ENCODE results near the gene GADD45G. TPM values are rescaled to one million over a fixed set of nuclear protein-coding genes. Genes with fewer than 3 reads are reported as not detected.
A peak's percentile ranks its signal among the peaks of the same experiment; 100 is the strongest.

GADD45G gene
- total and polyA plus RNA-seq, 2 of the 8 experiments (the other 6 are each of a cell fraction or from before 2014, with no cell fraction given), result 7.0 to 11.4 TPM

DNA sequence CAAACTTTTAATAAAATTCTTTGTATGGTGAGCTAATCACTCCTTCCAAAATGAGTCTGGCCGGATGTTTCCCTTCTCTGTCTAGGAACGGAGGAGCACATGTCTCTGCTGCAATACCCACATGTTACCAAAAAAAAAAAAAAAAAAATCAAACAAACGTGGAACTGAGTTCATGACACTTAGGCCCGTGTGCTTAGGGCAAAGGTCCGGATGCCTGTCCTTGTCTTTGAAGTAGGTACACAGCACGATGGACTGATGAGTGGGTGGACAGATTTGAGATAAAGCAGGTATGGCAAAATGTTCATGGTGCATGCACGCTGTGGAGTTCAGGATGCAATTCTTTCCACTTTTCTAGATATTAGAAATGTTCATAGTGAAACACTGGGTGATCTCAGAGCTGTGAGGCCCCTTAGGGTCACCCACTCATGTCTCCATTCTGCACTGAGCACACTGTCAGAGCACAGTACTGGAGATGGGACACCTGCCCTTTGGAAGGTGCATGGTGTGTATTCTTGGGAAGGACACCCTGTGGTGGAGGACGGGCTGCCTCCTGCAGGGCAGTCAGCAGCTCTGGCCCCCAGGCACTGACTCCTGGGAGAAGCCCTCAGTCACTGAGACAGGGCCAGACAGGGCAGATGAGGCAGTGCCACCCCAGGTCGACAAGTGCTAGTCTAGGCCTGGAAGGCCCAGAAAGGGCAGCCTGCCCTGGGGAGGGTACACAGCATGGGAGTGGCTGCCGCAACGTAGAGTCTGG, 43.6 kb downstream of the GADD45G start:
- DNase-seq (ENCODE audit: low read depth in 1 of 2, low spot score in 2 of 2) (no peak), FAIRE-seq (no peak)
- Histone ChIP-seq H3K18ac (ENCODE audit: extremely low read depth, low read length) (peak overlapping the region; percentile 60; the same call in 1 of the 2 replicates), H2BK12ac (ENCODE audit: low read depth, low read length) (peak overlapping the region; percentile 78), H3K79me1 (ENCODE audit: low read depth, low read length) (no peaks in the 10 kb centered on the region), H3K4me1 (replicated peaks in 1 of 4; ENCODE audit: control insufficient read depth in 3 of 4, insufficient read depth in 4 of 4, low read length in 3 of 4) (peaks cover 0 to 14% (median 5%) of the 10 kb centered on the region in 4 experiments; a peak in 4 of 7 replicates), H2BK15ac (ENCODE audit: low read length) (no peak overlapping the region), H3K27me3 (replicated peaks in 1 of 4; ENCODE audit: control insufficient read depth in 3 of 4, extremely low read depth in 1 of 4, insufficient read depth in 3 of 4, low read length in 3 of 4) (no peaks in the 10 kb centered on the region), H4K5ac (ENCODE audit: insufficient read length, low read depth, low read length) (no peak overlapping the region), H2AK5ac (ENCODE audit: low read depth, low read length) (peak overlapping the region; percentile 48), H3K4ac (replicated peaks; ENCODE audit: insufficient read length, low read depth, low read length) (no peak overlapping the region), H4K91ac (replicated peaks; ENCODE audit: insufficient read length, low read length) (no peak overlapping the region), H3K56ac (replicated peaks; ENCODE audit: insufficient read length, low read depth, low read length) (no peak overlapping the region), H4K20me1 (replicated peaks in 1 of 2; ENCODE audit: control insufficient read depth in 1 of 2, insufficient read depth in 2 of 2, low read length in 2 of 2) (no peaks in the 10 kb centered on the region), H3K9ac (replicated peaks in 1 of 4; ENCODE audit: extremely low read depth in 1 of 4, low read depth in 3 of 4, low read length in 3 of 4) (no peak overlapping the region), H3K36me3 (ENCODE audit: control insufficient read depth in 2 of 4, insufficient read depth in 4 of 4, low read length in 3 of 4) (no peaks in the 10 kb centered on the region), H2AFZ (ENCODE audit: low read length) (no peak overlapping the region), H3K23me2 (ENCODE audit: low read depth, low read length) (no peaks in the 10 kb centered on the region; the same call in 1 of the 2 replicates), H3K79me2 (ENCODE audit: control insufficient read depth in 1 of 2, insufficient read depth in 2 of 2, low read length in 2 of 2) (no peaks in the 10 kb centered on the region), H3K14ac (ENCODE audit: insufficient read length) (no peak overlapping the region), H3K23ac (ENCODE audit: insufficient read length) (no peak overlapping the region), H3K4me2 (ENCODE audit: insufficient read depth in 1 of 2, low read depth in 2 of 2, low read length in 2 of 2) (no peak overlapping the region), H2BK20ac (ENCODE audit: low read length) (0 out of 2 replicates have a peak overlapping the region, but pooled peaks have one; percentile 72), H3K9me3 (ENCODE audit: insufficient read depth in 2 of 2, low read depth in 1 of 2, low read length in 1 of 2) (no peaks in the 10 kb centered on the region), H3K27ac (ENCODE audit: low read depth, low read length) (no peak overlapping the region), H2BK120ac (replicated peaks; ENCODE audit: low read depth, low read length) (no peak overlapping the region), H2BK5ac (ENCODE audit: low read depth, low read length) (no peak overlapping the region), H4K8ac (ENCODE audit: extremely low read depth, insufficient read depth, low read length) (no peak overlapping the region), H3K4me3 (ENCODE audit: extremely low read depth in 1 of 4, insufficient read depth in 2 of 4, low read depth in 3 of 4, low read length in 4 of 4) (no peak overlapping the region)
- TF ChIP-seq, protein P1, sequence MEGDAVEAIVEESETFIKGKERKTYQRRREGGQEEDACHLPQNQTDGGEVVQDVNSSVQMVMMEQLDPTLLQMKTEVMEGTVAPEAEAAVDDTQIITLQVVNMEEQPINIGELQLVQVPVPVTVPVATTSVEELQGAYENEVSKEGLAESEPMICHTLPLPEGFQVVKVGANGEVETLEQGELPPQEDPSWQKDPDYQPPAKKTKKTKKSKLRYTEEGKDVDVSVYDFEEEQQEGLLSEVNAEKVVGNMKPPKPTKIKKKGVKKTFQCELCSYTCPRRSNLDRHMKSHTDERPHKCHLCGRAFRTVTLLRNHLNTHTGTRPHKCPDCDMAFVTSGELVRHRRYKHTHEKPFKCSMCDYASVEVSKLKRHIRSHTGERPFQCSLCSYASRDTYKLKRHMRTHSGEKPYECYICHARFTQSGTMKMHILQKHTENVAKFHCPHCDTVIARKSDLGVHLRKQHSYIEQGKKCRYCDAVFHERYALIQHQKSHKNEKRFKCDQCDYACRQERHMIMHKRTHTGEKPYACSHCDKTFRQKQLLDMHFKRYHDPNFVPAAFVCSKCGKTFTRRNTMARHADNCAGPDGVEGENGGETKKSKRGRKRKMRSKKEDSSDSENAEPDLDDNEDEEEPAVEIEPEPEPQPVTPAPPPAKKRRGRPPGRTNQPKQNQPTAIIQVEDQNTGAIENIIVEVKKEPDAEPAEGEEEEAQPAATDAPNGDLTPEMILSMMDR (IDR thresholded peaks at IDR 0.05; ENCODE audit: control extremely low read depth in 1 of 3, insufficient read depth in 1 of 3, low read depth in 1 of 3, low read length in 3 of 3), result no peak
- TF ChIP-seq CEBPB (IDR thresholded peaks at IDR 0.05; ENCODE audit: low read depth, low read length), result no peak
- ChIA-PET CTCF (ENCODE audit: partially characterized antibody) (interaction anchor here (0.6 to 1.8 kb wide), 9 partner anchors 9 to 450 kb away, joined by 3 to 5 read pairs (median 3); no protein-coding TSS in a partner anchor), POLR2A (ENCODE audit: partially characterized antibody) (interaction anchor here (1.1 to 1.3 kb wide), 4 partner anchors 13 to 42 kb away, joined by 3 to 4 read pairs (median 4); no protein-coding TSS in a partner anchor)
- WGBS, 2 experiments (ENCODE audit: extremely low coverage in 1 of 2, insufficient coverage in 1 of 2, insufficient read length in 1 of 2, insufficient replicate concordance in 2 of 2, low coverage in 1 of 2, low lambda C conversion rate in 2 of 2, missing lambda C conversion rate in 1 of 2), result 90% methylated on average over 9 of the region's 11 CpGs; no CpG with 5 or more reads in 1 of the 2 experiments
